GM18508 (cell line): ENCODE results near the gene IL3.

Experiments
- ATAC-seq: cut with Tn5 transposase; IDR thresholded peaks from one replicate; pipeline ENCODE4 v1.9.1; 2021; ENCODE audit warnings: moderate number of reproducible peaks; ENCODE audit not compliant: insufficient read depth, unreplicated experiment

Gene IL3

DNA sequence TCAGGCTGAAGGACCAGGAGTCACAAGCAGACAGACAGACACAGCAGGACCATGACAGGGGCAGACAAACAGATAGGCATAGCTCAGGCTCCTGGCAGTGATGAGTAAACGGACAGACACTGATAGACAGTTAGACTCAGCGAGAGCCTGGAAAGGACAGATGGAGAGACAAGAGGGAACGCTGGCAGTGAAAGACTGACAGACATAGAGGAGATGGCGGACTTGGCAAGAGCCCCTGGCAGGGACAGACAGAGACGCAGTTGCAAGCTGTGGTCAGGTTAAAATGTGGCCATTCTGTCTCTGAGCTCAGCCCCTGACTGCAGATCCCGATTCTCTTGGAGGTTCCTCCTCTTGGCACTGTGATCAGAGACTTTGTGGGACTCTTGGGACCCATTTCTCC lies 26.7 kb downstream of the IL3 start:
- no peak for ATAC-seq

DNA sequence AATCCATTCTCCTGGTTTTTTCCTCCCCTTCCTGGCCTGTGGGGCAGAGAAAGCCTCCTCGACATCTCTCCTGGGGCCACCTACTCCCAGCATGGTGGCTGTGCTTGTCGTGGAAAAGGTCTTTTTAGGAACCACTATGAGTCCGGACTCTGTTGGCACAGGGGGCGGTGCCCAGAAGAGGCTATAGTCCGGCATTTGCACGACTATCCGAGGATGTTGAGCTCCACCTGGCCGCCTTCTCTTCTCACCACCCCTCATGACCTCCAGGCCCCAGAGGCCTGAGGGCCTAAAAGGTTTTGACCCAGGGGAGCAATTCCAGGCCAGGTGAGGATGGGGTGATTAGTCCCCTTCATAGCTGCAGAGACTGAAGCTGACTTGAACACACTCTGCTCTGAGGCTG lies 27.2 kb downstream of the IL3 start:
- ATAC-seq = no peak

DNA sequence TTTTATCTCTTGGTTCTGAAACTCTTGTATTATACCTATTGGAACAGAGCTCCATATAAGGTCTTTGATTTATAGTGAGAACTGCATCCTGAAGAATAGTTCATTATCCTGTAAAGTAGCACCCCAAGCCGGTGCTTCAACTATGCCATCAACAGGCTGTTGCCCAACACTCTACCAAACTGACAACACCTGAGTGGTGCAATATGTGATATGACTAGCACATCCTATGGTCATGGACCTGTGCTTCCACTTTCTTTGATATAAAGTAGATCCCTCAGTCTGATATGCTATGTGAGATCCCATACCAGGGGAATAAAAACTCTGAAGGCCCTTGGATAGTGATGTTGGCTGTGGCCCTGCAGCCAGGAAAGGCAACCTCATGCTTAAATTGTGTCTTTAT lies 28.9 kb downstream of the IL3 start:
- ATAC-seq = no peak

DNA sequence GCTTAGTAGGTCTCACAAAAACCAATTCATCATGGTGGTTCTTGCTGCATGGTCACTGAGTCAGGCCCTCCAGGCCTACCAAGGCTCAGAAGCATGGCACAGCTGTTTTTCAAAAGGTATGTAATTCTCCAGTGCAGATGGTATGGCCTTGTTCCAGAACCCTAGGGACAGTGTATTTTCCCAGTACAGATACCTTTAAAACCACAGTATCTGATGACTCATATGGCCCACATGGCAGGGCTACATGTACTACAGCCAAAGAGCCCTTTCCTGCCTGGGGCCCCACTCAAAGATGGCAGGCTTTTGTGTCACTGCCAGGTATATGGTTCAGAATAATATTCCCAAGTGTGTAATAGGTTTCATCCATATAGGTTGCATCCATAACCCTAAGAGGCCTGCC lies 29.7 kb downstream of the IL3 start:
- no peak for ATAC-seq

DNA sequence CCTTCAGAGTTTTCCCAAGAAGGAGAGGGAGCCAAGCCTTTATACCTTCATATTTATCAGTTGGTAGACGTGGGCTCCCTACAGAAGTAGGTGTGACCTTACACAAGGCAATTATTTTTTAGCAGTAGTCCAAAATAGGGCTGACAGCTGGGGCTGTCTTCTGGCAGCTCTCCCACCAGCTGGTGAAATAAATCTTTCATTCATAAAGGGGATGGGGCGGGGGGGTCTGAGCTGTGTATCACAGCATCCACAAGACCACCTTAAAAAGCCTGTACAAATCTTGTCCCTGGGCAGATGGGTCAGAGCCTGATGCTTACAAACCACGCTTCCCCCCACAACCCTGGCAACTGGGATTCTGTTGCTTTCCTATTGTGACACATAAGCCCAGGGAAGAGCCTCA lies 32.8 kb downstream of the IL3 start:
- no peak for ATAC-seq

DNA sequence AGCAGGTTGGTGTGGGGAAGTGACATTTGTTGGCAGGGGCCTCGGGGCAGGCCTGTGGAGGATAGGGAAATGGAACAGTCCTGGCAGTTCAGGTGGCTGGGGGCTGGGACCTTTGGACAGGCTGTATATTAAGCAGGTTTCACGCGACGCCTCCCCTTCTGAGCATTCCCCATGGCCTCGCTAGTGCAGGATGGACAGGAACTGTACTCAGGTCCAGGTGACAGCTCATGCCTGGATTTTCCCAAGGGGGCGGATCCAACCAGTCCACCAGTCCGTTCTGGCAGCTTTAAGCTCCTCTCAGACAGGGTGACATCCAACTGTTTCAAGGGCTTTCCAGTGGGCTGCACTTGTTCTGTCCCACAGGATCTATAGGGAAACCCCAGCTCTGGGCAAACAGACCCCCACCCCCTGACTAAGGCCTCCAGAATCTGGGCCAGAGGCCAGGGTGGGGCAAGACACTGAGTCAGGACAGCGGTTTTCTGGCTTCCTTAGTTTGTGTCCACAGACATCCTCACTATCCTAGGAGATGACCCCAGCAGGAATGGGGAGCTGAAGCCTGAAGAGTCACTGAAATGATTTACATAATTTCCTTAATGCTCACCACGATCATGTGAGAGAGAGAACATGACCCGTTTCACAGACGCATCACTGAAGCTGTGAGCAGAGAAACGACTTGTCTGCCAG lies 34.1 kb downstream of the IL3 start:
- ATAC-seq = no peak

DNA sequence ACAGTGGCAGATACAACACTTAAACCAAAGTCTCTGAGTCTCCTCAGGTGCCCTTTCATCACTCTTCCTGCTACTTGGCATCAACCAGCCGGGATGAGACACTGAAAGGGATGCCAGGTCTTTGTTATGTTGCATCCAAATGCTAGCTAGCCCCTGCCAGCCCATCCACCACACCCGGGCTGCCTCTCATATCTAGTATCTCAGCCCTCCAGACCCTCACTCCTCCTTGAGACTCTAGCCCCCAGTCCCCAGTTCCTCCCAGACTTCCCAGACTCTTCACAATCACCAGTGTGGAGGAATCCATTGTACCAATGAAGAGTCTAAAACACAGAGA lies 34.6 kb downstream of the IL3 start:
- no peak for ATAC-seq

DNA sequence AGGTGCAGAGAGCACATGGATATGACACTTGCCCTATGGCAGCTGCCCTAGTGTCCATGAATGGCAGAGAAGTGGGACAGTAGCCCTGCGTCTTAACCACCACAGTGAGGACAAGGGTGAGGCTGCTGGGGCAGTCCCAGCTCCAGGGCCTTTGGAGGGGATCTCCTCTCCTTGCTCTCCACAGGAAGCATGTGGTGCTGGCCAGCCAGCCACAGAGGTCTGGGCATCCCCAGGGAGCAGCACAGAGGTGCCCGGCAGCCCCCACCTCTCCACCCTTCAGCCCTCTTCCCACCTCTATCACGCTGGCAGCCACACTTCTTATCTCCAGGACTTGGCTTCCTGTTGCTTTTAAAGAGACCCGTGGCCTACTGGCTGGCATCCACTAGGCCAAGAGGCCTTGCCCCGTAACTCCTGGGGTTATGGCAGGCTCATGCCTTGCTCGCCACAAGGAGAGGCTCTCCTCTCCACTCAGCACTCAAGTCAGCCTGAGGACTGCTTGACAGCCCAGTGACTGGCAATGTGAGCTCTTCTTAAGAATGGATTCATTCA lies 35.0 kb downstream of the IL3 start:
- no peak for ATAC-seq

DNA sequence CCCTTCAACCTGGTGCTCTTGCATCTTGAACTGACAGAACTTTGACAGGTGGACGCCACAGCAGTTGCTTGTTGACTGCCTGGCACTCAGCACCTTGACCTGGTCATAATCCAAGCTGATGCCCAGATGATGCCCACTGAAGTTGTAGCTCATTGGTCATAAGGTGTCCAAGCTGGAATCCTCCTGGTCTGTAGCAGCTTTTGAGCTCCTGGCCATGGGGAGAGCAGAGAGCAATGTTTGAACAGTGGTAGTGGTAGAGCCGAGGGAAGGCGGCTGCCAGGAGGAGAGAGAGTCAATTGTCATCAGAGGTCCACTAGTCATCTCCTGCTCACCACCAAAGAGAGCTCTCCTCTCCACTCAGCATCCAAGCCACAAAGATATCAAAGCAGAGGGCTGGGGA lies 36.4 kb downstream of the IL3 start:
- no peak for ATAC-seq

DNA sequence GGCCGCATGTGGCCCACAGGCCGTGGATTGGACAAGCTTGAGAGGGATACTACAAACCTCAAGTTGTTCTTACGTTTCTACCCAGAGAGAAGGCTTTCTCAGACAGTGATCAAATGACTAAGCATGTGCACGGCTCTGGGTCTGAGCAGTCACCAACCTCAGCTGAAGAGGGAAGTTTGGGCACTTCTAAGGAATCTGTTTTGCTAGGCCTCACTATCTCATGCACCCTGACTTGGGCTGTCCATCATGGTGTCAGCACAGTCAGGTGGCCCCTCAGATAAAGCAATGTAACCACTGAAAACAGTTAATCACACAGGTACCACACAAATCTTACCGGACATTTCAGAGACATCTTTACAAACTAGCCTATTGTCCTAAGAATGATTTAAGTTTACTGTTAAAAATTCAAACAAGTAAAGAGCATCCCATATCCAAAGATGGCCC lies 37.7 kb downstream of the IL3 start:
- no peak for ATAC-seq

DNA sequence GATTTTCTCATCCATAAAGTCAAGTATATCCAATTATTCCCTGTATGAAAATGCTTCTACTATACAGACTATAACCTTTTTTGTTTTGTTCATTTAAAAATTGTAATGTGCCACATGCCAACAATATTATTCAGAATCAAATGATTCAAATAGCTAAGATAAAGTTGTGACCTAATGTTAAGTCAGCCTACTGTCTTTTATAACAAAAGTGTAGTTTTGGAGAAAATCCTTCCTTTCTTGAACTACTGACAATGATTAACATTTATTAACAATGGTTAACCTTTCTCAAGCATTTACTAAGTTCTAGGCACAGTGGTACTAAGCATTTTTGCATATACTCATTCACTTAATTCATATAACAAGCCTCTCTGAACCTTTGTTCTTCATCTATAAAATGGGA lies 38.2 kb downstream of the IL3 start:
- no peak for ATAC-seq

DNA sequence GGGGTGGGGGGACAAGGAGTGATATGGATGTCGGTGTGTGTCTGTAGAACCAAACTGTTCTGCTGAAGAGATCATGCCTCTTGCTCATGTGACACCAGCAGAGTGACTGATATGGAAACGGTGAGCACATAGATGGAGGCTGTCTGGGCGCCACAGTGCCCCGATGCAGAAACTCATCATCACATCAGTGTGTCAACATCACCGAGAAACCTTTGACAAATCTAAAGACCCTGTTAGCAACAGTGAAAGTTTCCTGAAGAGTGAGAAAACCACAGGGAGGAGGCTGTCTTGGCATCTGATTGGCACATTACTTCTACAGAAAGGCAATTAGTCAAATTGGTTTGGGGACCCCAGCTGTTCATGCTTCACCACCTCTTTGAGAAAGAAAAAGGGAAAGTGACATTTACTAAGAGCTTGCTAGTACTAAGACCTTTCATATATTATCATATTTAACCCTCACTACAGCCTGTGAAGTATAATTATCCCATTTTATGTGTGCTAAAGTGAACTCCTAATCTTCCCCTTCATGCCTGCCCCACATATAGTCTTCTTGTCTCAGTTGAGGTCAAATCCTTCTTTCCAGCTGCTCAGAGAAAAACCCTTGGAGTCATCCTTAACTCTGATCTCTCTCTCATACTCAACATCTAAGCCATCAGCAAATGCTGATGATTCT lies 38.8 kb downstream of the IL3 start:
- peak; percentile 39 for ATAC-seq

DNA sequence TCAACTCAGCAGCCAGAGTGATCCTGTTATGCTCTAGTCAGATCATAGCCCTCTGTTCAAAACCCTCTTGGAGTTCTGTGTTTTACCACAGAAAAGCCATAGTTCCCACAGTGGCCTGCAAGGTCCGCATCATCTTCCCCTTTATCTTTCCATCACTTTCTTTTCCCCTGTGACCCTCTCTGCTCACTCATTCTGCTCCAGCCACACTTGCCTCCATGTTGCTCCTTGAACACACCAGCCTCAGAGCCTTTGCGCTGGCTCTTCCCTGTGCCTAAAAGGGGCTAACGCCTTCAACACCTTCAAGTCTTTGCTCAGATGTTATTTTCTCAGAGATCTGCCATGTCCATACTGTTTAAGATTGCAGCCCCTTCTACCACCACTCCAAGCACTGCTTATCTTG lies 39.5 kb downstream of the IL3 start:
- ATAC-seq = no peak

DNA sequence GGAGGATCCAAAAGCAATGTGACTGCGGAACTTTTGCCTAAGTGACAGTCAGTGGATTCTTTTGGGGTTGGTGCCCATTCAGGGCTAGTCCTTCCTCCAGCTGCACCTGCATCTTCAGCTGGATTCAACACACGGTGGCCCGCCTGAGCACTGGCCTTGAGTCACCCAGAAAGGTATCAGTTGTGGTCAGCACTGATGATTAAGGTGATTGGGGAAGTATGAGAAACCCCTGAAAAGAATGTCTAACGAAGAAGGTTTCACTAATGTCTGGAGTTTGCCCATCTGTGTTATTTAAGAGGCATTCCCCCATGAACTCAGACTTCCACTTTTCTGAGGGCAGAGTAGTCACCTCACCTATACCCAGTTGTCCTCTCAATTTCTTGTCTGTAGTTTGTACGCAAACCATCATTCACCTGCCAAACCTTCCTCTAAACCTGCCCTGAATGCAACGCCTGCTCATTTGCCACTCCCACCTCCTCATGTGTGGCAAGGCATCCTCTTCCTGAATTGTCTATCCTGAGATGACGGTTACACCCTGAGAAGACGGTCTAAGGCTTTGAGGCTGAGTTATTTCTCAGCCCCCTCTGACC lies 40.3 kb downstream of the IL3 start:
- ATAC-seq = peak; percentile 36

DNA sequence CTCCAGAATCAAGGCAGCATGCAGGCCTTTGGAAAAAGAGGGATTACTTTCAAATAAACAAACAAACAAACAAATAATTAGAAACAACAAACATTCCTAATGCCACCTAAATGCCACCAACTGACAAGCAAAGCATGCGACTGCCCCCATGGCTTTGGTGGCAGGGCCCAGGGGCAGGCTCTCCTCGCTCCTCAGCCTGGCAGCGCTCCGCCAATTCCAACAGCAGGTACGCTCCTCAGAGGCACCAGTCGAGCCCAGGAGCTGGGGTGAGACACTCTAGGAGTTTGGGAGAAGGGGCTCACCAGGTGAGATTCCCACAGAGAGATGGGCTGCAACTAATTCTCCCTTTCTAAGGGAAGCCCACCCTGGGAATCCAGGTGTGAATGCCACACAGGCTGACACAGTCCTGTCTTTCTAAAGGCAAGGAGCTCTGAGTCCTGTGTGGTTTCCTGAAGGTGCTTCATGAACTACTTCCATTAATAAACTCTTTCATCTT lies 41.0 kb downstream of the IL3 start:
- no peak for ATAC-seq

DNA sequence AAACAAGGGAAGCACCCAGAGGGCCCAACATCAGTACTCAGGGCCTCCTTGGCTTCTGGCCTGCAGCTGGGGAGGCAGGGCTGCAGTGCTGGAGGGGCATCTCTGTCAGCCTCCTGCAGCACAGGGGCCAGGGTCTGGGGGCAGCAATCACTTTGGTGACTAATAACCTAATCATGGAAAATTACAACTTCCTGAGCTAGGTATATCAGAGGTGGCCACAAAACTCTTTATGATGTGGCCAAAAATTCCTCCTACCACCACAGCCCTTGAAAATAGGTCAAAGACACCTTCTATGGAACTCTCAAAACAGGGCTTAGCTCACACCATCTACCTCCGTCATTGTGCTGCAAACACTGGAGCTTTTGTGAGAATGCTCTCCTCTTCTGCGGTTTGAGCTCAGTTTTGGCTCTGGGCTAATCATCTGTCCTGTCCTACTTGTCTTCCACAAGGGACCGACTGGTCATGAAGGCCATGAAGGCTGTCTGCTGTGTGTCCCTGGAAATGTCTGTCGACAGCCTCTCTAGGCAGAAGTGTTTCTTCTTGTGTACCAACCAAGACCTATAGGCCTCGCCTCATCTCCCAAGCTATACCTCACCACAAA lies 41.7 kb downstream of the IL3 start:
- ATAC-seq = no peak

DNA sequence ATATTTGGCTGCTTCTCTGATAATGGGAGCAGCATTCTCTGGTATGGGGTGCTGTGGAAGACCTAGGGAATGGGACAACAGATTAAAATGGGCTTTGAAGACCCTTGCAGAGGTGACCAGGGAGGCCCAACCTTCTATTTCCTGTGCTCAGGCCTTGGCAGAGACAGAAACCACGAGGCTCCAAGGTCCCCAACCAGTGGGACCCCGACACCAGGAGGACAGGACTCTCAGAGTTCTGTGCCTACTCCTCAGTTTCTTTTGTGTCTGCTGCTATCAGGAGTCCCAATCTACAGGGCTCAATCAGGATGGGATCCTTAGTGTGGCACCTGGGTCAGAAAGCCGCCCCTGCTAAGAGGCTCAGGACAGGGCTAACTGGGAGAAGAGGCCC lies 42.5 kb downstream of the IL3 start:
- no peak for ATAC-seq

DNA sequence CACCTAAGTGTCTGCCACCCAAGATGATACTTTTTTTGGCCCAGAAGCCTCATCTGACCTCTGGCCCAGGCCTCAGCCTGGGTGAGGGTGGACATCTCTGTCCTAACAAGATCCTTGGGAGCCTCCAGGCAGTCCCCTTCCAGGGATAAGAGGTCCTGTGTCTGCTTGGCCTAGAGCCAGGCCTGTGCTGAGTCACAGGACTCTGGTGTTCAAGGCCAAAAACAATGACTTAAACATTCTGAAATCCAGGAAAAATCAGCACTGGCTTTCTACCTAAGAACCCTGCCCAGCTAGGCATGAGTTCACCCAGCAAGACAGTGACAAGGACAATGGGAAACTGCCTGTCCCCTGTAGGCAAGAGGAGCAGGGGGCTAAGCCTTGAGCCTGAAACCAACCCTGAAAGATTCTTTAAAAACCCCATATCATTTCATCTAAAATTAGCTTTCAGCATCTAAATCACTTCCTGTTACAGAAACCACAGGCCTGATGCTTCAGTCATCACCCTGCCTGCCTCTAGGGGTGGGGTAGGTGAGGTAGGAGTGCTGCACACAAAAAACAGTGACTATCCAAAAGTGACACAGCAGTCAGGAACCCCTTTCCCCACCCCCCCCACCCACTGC lies 43.0 kb downstream of the IL3 start:
- peak; percentile 54 for ATAC-seq

DNA sequence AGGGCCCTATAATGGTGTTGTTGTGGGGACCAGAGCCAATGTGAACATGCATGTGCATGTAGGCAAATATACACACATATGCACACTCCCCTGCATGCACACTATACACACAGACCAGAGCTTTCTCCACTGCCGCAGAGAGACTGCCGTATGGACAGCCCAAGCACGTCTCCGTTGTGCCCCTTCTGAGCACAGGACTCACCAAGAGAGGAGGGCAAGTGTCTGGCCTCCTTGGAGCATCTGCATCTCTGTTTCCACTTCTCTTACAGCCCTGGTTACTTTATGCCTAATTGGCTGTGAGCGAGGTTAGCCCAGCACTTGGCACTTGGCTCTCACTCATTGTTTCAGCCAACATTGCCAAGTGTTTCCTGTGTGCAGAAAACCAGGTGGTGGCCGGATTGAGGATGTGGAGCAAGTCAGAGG lies 43.5 kb downstream of the IL3 start:
- ATAC-seq = no peak

DNA sequence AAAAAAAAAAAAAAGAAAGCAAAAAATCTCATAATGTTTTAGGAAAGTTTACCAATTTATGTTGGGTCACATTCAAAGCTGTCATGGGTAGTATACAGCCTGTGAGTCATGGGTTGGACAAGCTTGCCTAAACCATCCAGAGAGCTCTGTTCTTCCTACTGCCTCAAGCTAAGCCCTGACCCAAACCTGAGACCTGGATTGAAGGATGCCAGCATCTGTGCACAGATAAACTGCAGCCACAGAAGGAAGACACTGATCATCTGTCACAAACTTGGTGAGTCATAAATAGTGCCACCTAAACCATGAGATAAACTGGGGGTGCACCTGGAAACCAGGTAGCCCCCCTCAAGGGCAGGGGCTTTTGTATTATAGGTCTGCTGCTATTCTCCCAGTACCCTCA lies 44.1 kb downstream of the IL3 start:
- no peak for ATAC-seq

DNA sequence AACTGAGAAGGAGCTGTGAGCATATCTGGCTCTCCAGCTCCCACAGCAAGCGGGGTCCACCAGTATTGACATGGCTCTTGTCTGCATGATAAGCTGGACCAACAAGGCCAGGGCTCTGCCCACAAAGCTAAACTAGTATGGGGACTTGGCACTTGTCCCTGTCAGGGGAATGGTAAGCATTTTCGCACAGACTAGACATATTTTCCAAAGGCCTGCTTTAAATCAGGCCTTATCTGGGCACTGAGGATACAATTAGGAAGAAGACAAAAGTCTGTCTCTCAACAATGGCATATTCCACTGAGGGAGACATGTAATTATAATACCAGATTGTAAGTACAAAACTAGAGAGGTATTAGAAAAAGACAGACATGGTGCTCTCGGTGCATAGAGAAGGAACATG lies 45.2 kb downstream of the IL3 start:
- ATAC-seq = no peak
